ENCODE data around the gene CAAP1.
"Not testable (repeated sequence)": the region's sequence is repeated elsewhere in the genome, so short reads cannot be mapped to it uniquely, and the experiment has no call there.

The CAAP1 gene

GRCh38 chr9:26833792-26834191 is 58.8 kb downstream of the CAAP1 start:
- no peak overlapping the region for H3K9ac ChIP-seq (ENCODE audit: low read length)
- H2AFZ ChIP-seq (ENCODE audit: low read length): no peak overlapping the region
- TF ChIP-seq EZH2 (optimal IDR thresholded peaks at IDR 0.05; ENCODE audit: low read depth, low read length): no peak
- TF ChIP-seq EZH2phosphoT487 (IDR thresholded peaks at IDR 0.05; ENCODE audit: low read length): no peak
- TF ChIP-seq CTCF (IDR thresholded peaks at IDR 0.05; ENCODE audit: low read length): no peak
- H3K9me2 ChIP-seq (replicated peaks; ENCODE audit: insufficient read depth, low read length): no peaks in the 10 kb centered on the region
- no peak for DNase-seq
- no peaks in the 10 kb centered on the region for H3K79me2 ChIP-seq (ENCODE audit: low read length)
- no peaks in the 10 kb centered on the region for H4K20me1 ChIP-seq (ENCODE audit: insufficient read depth, low read length)
- no peak overlapping the region for H3K27ac ChIP-seq (ENCODE audit: low read length)
- no peak overlapping the region for H3K4me3 ChIP-seq (ENCODE audit: low read length)
- H3K9me3 ChIP-seq (replicated peaks; ENCODE audit: insufficient read depth, low read length): no peaks in the 10 kb centered on the region
- H3K27me3 ChIP-seq (replicated peaks; ENCODE audit: insufficient read depth, low read length): no peaks in the 10 kb centered on the region
- no peaks in the 10 kb centered on the region for H3K36me3 ChIP-seq (replicated peaks; ENCODE audit: insufficient read depth, low read length)
- H3F3A ChIP-seq (ENCODE audit: insufficient read depth, low read length): no peaks in the 10 kb centered on the region
- no peaks in the 10 kb centered on the region for H3K4me1 ChIP-seq (ENCODE audit: low read length)
- H3K4me2 ChIP-seq (ENCODE audit: low read depth, low read length): no peak overlapping the region

GRCh38 chr9:26828391-26828955 is 64.1 kb downstream of the CAAP1 start:
- H3K27ac ChIP-seq (ENCODE audit: low read length); H3K9me2 ChIP-seq (replicated peaks; ENCODE audit: insufficient read depth, low read length); H4K20me1 ChIP-seq (ENCODE audit: insufficient read depth, low read length); H3K4me1 ChIP-seq (ENCODE audit: low read length); H2AFZ ChIP-seq (ENCODE audit: low read length); H3K9me3 ChIP-seq (replicated peaks; ENCODE audit: insufficient read depth, low read length); H3K79me2 ChIP-seq (ENCODE audit: low read length); H3K27me3 ChIP-seq (replicated peaks; ENCODE audit: insufficient read depth, low read length); H3K4me2 ChIP-seq (ENCODE audit: low read depth, low read length); H3K9ac ChIP-seq (ENCODE audit: low read length); H3K4me3 ChIP-seq (ENCODE audit: low read length); DNase-seq; H3F3A ChIP-seq (ENCODE audit: insufficient read depth, low read length); H3K36me3 ChIP-seq (replicated peaks; ENCODE audit: insufficient read depth, low read length): not testable (repeated sequence)

- Histone ChIP-seq H2AFZ (ENCODE audit: low read length) (no peak overlapping the region), H3K9ac (ENCODE audit: low read length) (no peak overlapping the region), H3K4me1 (ENCODE audit: low read length) (no peaks in the 10 kb centered on the region), H3K4me3 (ENCODE audit: low read length) (no peak overlapping the region), H3K9me3 (replicated peaks; ENCODE audit: insufficient read depth, low read length) (no peaks in the 10 kb centered on the region), H3K36me3 (replicated peaks; ENCODE audit: insufficient read depth, low read length) (no peaks in the 10 kb centered on the region), H3K27me3 (replicated peaks; ENCODE audit: insufficient read depth, low read length) (no peaks in the 10 kb centered on the region), H4K20me1 (ENCODE audit: insufficient read depth, low read length) (no peaks in the 10 kb centered on the region), H3K27ac (ENCODE audit: low read length) (no peak overlapping the region), H3K4me2 (ENCODE audit: low read depth, low read length) (no peak overlapping the region), H3K9me2 (replicated peaks; ENCODE audit: insufficient read depth, low read length) (no peaks in the 10 kb centered on the region), H3K79me2 (ENCODE audit: low read length) (no peaks in the 10 kb centered on the region), H3F3A (ENCODE audit: insufficient read depth, low read length) (no peaks in the 10 kb centered on the region)
- DNase-seq: no peak
- TF ChIP-seq EZH2 (optimal IDR thresholded peaks at IDR 0.05; ENCODE audit: low read depth, low read length) (no peak), EZH2phosphoT487 (IDR thresholded peaks at IDR 0.05; ENCODE audit: low read length) (no peak), CTCF (IDR thresholded peaks at IDR 0.05; ENCODE audit: low read length) (no peak)
These were observed 77.8 kb downstream of the CAAP1 start for GRCh38 chr9:26814799-26815198.

GRCh38 chr9:26813247-26813646 is 79.4 kb downstream of the CAAP1 start:
- Histone ChIP-seq H3K4me2 (ENCODE audit: low read depth, low read length) (no peak overlapping the region), H3F3A (ENCODE audit: insufficient read depth, low read length) (no peaks in the 10 kb centered on the region)

More at GRCh38 chr9:26813247-26813646, 79.4 kb downstream of the CAAP1 start:
- Histone ChIP-seq H3K27me3 (replicated peaks; ENCODE audit: insufficient read depth, low read length) (no peaks in the 10 kb centered on the region), H4K20me1 (ENCODE audit: insufficient read depth, low read length) (no peaks in the 10 kb centered on the region), H3K9ac (ENCODE audit: low read length) (no peak overlapping the region), H3K4me3 (ENCODE audit: low read length) (no peak overlapping the region), H3K79me2 (ENCODE audit: low read length) (no peaks in the 10 kb centered on the region), H3K9me3 (replicated peaks; ENCODE audit: insufficient read depth, low read length) (no peaks in the 10 kb centered on the region), H3K27ac (ENCODE audit: low read length) (no peak overlapping the region), H3K9me2 (replicated peaks; ENCODE audit: insufficient read depth, low read length) (no peaks in the 10 kb centered on the region), H3K36me3 (replicated peaks; ENCODE audit: insufficient read depth, low read length) (no peaks in the 10 kb centered on the region), H2AFZ (ENCODE audit: low read length) (no peak overlapping the region), H3K4me1 (ENCODE audit: low read length) (no peaks in the 10 kb centered on the region)
- DNase-seq: no peak
- no peak for TF ChIP-seq EZH2phosphoT487 (IDR thresholded peaks at IDR 0.05; ENCODE audit: low read length)
